HG03175 (cell line): ENCODE measurements around the gene PLIN1.

Experiments
- ATAC-seq: cut with Tn5 transposase; IDR thresholded peaks from one replicate; pipeline ENCODE4 v1.9.1; 2021; ENCODE audit warnings: mild to moderate bottlenecking, moderate library complexity; ENCODE audit not compliant: unreplicated experiment

Gene PLIN1

DNA sequence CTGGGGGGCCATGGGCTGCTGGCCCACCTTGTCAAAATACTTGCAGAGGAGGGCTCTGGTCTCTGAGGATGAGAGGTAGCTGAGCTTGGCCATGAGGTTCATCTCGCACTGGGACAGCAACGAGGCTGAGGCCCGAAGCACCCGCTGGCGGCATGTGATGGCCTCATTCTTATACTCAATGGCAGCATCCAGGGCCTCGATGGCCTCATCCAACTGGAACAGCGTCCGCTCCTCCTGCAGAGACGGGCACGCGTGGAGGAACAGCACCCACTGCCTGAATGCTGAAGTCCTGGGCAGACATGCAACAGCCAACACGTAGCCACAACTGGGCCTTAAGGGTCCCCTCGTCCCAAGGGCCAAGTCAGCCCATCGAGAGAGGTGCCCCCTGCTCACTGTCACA lies 48.9 kb downstream of the PLIN1 start:
- ATAC-seq = no peak

DNA sequence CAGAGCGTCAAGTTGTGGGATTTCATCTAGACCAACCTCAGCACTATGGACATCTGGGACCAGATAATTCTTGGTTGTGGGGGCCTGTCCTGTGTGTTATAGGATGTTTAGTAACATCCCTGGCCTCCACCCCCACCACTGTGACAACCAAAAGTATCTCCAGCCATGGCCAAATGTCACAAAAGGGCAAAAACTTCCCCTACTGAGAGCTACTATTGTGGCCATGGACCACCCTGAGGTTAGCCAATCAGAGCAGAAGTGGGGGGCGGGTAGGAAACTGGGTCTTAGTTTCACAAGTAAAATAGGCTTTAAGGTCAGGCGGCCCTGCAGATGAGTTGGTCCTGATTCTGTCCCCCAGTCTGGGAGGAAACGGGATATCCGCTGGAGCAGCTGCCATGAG lies 49.3 kb downstream of the PLIN1 start:
- ATAC-seq = no peak

DNA sequence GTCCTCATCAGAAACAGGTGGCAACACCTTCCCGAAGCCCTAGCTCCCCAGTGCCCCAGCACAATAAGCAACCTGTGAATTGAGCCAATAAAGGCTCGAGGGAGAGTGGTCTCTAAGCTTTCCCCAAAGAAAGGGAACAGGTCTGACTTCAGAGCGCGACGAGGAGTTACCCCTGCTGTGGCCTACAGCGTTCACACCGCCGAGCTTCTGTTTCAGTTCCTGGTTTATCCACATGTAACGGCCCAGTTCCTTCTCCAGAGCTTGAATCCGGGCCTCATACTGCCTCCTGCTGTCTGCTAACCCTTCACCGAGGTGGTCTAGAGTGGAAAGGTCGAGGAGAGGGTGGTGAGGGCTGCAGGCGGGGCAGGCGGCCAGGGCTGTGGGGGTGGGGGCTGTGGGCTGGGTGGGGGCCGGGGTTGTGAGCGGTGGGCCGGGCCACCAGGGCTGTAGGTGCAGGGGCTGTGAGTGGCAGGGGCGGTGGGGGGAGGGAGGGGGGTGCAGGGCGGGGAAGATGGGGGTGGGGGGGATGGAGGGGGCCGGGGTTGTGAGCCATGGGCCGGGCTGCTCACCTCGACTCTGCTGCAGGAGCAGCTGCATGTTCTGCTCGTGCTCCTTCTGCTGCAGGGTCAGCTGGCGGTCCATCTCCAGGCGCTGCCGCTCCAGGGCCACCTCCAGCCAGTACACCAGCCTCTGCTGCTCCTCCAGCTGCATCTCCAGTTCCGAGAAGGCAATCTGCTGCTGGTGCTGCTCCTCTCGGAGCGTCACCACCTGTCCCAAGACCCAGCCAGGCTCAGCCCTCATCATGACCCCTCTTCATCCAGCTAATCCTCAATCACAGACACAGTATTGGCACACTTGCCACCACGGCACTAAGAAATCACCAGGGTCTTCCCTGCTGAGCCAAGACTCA lies 50.1 kb downstream of the PLIN1 start:
- no peak for ATAC-seq

DNA sequence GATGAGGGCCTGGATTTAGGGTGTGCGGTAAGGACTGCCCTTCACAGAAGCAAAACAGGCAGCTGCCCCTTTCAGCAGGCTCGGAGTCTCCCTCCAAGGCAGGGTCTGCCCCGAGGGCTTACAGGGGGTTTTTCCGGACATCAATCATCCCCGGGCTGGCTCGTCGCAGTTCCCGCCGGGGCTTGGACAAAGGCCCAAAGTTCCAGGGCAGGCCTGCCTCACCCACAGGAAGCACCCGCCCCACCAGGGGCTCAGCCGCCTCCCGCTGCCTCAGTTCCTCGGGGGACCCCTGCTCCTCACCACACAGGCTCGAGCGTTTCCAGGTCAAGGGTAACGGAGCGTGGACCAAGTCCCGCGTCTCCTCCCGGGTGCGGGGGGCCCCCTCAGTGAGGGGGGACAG lies 50.9 kb downstream of the PLIN1 start:
- no peak for ATAC-seq

DNA sequence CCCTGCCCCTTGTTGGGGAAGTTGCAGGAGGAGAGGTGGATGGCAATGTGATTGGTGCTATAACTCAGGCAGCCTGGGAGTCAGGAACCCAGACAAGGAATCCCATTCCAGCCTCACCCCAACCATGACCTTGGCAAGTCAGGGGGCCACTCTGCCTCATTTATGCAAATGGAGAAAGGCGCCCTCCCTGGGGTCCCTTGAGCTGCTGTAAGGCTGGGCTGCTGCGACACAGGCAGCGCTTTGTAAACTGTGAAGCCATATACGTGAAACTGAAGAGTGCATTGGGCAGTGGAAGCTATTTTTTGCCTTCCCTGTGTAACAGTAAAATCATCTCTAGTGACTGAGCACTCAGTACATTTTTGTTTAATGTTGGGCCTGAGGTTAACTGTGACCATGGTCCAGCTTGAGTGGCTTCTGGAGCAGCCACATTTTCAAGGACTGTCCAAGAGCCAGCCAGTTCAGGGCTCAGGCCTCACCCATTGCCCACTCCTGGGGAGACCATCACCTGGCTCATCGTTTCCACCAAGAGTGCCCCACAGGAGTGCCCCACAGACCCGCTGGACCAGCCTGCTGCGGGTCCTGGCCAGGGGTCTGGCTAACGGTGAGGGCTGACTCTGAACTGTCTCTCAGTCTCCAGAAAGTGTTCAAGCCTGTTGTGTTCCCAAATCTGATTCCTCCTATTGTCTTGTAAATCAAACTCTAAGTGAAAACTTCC lies 51.8 kb downstream of the PLIN1 start:
- ATAC-seq = no peak

DNA sequence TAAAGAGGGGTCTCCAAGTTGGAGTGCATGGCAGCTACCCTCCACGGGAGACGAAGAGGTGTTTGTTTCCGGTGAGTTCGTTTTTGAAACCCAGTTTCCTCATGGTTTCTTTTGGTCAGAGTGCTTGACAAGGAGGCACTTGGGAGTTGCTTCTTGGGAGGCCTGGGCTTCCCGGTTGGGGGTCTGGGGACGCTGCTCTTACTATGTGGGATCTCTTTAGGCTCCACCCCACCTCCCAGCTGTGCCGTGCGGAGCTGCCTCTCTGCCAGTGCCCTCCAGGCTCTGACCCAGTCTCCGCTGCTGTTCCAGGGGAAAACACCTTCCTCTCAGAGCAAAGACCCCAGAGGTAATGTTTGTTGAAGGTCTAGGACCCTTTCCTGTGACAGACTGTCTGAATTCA lies 53.5 kb downstream of the PLIN1 start:
- ATAC-seq = no peak

DNA sequence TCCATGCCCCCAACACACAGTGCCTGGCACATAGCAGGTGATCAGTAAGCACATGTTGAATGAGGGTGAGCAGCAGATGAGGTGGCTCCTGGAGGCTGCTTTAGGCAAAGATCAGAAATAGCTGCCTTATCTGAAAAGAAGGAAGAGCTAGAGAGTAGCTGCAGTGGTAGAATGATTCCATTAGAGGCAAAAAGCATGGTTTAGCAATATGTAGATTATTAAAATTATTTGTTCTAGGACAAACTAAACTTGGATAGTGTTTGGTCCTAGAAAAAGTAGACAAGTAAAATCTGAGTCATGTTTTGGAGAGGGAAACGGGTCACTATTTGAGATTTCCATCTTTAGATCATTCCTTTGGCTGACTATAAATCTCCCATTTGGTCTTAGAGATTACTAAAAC lies 56.0 kb downstream of the PLIN1 start:
- no peak for ATAC-seq

DNA sequence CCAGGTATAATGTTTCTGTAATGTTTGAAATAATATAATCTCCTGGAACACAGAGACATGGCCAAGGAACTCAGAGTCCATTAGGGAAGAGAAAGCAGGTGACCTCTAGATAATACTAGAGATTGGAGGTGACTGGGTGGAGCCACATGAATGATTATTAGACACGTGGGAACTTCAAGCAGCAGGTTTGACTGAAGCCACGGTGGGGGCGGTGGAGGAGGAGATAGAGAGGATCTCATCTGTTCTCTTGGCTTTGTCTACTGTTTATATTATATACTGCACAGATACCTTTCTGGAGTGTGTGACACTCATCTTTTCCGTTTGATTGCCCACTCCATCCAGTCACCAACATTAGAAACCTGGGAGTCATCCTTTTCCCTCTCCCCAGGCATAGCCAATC lies 57.6 kb downstream of the PLIN1 start:
- no peak for ATAC-seq

DNA sequence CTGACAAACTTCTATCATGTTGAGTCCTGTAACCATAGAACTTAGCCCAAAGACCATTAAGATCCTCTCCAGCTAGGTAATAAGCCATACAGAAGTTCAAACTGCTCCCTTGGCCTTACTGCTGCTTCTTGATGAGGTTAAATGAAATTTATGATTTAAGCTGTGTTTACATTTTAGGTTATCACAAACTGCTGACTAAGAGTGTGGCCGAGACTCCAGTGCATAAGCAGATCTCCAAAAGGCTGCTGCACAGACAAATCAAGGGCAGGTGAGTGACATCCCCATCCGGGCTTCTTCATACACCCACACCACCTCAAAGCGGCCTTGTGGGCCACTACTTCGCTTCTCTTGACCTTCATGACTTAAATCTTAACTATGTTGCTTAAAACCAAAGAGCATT lies 62.9 kb downstream of the PLIN1 start:
- no peak for ATAC-seq

DNA sequence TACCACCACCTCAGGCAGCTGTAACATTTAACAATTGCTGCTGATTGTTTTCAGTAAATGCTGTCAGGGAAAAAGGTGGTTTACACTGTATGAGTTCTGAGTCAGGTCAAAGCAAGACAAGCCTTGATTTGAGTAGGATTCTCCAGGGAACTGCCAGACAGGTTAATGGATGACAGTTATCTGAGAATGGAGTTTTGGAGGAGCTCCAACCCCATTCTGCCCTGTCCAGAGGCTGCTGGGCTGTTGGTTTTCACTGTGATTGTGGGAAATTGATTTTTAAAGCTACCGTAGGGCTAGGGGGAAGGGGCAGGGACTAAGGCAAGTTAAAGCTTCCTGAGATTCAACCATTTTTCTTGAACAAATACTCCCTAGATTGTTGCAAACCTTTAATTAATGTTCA lies 64.0 kb downstream of the PLIN1 start:
- no peak for ATAC-seq
